Vagina (tissue), 2 donors: ENCODE measurements around the gene ANKRD16.
"Not testable (repeated sequence)": the region's sequence is repeated elsewhere in the genome, so short reads cannot be mapped to it uniquely, and the experiment has no call there.

Experiments used
- POLR2A ChIP-seq, 2 donors: fragments of 450-650 bp; IDR thresholded peaks; one replicate each; pipeline ENCODE4 v1.6.1; 2017; ENCODE audit warnings: antibody characterized with exemption in 2 of 2, mild to moderate bottlenecking in 2 of 2, moderate library complexity in 2 of 2
- TF ChIP-seq, protein P1 (sequence below), 3 experiments: fragments of 450-650 bp in 2 of 3; fragments of 200-600 bp in 1 of 3; sonication (generic) in 1 of 3; IDR thresholded peaks; one replicate each; pipeline ENCODE4 v1.5.1; 2017 to 2019; ENCODE audit warnings: antibody characterized with exemption in 3 of 3, mild to moderate bottlenecking in 2 of 3, moderate library complexity in 2 of 3

DNA sequence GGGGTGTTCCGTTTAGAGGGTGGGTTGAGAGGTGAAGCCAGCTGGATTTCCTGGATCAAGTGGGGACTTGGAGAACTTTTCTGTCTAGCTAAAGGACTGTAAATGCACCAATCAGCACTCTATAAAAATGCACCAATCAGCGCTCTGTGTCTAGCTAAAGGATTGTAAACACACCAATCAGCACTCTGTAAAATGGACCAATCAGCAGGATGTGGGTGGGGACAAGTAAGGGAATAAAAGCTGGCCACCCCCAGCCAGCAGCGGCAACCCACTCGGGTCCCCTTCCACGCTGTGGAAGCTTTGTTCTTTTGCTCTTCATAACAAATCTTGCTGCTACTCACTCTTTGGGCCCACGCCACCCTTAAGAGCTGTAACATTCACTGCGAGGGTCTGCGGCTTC is 21.3 kb downstream of the ANKRD16 start:
- TF ChIP-seq POLR2A (IDR thresholded peaks at IDR 0.05) = not testable (repeated sequence)
- TF ChIP-seq, protein P1, sequence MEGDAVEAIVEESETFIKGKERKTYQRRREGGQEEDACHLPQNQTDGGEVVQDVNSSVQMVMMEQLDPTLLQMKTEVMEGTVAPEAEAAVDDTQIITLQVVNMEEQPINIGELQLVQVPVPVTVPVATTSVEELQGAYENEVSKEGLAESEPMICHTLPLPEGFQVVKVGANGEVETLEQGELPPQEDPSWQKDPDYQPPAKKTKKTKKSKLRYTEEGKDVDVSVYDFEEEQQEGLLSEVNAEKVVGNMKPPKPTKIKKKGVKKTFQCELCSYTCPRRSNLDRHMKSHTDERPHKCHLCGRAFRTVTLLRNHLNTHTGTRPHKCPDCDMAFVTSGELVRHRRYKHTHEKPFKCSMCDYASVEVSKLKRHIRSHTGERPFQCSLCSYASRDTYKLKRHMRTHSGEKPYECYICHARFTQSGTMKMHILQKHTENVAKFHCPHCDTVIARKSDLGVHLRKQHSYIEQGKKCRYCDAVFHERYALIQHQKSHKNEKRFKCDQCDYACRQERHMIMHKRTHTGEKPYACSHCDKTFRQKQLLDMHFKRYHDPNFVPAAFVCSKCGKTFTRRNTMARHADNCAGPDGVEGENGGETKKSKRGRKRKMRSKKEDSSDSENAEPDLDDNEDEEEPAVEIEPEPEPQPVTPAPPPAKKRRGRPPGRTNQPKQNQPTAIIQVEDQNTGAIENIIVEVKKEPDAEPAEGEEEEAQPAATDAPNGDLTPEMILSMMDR (IDR thresholded peaks at IDR 0.05) = not testable (repeated sequence)
